ENCODE results near the gene ANKRD1.

DNA sequence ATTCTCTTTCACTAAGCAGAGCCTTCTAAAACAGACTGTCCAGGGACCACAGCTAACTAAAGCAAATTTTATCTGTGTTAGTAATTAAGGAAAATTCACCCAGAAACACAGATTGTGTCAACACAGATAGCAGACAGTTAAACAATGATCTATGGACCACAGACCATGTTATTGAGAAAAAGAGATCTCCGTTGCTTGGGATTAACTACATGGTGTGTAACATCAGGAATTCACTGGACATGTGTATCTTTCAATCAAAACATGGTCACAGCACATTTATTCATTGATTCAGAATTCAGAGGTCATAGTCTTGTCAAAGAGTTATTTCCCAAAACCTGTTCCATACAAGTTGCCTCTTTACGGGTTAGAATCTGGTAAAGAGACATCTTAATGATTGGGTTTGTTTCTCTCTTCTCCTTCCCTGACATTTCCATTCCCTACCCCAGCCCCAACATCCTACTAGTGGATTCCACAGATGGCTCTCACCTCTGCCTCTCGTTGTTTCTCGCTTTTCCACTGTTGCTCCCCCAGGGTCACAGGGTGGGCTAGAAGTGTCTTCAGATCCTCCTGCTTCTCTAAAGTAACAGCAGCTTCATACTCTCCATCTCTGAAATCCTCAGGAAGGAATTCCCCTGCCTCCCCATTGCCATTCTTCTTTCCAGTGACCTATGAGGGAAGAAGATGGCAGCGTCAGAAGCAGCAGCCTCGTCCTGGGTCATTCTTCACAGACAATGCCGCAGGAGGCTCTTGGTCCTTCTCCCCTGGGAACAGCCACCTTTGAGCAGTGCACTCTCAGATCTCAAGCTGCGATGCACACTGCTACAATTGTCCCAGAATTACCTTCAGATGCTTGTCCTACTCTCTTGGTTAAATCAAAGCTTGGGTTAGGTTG is 958 bp downstream of the ANKRD1 start:
- TF ChIP-seq, protein P1, sequence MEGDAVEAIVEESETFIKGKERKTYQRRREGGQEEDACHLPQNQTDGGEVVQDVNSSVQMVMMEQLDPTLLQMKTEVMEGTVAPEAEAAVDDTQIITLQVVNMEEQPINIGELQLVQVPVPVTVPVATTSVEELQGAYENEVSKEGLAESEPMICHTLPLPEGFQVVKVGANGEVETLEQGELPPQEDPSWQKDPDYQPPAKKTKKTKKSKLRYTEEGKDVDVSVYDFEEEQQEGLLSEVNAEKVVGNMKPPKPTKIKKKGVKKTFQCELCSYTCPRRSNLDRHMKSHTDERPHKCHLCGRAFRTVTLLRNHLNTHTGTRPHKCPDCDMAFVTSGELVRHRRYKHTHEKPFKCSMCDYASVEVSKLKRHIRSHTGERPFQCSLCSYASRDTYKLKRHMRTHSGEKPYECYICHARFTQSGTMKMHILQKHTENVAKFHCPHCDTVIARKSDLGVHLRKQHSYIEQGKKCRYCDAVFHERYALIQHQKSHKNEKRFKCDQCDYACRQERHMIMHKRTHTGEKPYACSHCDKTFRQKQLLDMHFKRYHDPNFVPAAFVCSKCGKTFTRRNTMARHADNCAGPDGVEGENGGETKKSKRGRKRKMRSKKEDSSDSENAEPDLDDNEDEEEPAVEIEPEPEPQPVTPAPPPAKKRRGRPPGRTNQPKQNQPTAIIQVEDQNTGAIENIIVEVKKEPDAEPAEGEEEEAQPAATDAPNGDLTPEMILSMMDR (IDR thresholded peaks at IDR 0.05; ENCODE audit: insufficient read depth, low read length, poor library complexity, severe bottlenecking): no peak
- no peak for TF ChIP-seq EZH2phosphoT487 (conservative IDR thresholded peaks at IDR 0.05; ENCODE audit: low read length)

Measured in SU-DHL-6 (cell line).